Measurements from ENCODE around the gene KCNQ1.

DNA sequence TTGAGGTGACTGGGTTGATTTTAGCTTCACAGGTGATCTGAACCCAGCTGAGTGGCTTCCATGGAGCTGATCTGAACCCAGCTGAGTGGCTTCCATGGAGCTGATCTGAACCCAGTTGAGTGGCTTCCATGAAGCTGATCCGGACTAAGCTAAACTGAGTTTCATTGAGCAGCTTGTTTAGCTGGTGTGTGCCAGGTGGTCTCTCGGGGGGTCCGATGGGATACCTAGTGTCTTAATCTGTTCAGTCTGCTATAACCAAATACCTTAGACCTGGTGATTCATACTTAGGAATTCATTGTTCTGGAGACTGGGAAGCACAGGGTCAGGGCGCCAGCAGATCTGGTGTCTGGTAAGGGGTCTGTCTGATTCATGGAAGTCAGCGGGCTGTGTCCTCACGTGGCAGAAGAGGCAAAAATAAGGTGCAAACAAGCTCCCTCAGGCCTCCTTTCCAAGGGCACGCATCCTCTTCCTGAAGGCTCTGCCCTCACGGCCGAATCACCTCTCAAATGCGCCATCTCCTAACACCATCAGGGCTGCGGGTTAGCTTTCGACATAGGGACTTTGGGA, 307.5 kb downstream of the KCNQ1 start:
- TF ChIP-seq, protein P1, sequence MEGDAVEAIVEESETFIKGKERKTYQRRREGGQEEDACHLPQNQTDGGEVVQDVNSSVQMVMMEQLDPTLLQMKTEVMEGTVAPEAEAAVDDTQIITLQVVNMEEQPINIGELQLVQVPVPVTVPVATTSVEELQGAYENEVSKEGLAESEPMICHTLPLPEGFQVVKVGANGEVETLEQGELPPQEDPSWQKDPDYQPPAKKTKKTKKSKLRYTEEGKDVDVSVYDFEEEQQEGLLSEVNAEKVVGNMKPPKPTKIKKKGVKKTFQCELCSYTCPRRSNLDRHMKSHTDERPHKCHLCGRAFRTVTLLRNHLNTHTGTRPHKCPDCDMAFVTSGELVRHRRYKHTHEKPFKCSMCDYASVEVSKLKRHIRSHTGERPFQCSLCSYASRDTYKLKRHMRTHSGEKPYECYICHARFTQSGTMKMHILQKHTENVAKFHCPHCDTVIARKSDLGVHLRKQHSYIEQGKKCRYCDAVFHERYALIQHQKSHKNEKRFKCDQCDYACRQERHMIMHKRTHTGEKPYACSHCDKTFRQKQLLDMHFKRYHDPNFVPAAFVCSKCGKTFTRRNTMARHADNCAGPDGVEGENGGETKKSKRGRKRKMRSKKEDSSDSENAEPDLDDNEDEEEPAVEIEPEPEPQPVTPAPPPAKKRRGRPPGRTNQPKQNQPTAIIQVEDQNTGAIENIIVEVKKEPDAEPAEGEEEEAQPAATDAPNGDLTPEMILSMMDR (IDR thresholded peaks at IDR 0.05; ENCODE audit: extremely low read depth in 1 of 2, insufficient read depth in 1 of 2, low read depth in 1 of 2, low read length in 2 of 2) = no peak
- TF ChIP-seq POLR2A (IDR thresholded peaks at IDR 0.05; ENCODE audit: low read depth, low read length) (no peak), EZH2 (IDR thresholded peaks at IDR 0.05; ENCODE audit: borderline replicate concordance, low read depth, low read length, severe bottlenecking) (no peak)
